CD4-positive, CD25-positive, alpha-beta regulatory T cell (primary cell): ENCODE measurements around the gene CCDC40. TPM values are rescaled to one million over a fixed set of nuclear protein-coding genes. Genes with fewer than 3 reads are reported as not detected.
"Not testable (repeated sequence)": the region's sequence is repeated elsewhere in the genome, so short reads cannot be mapped to it uniquely, and the experiment has no call there.

Experiments used
- ATAC-seq, 2 donors: fragments of 150-1000 bp; cut with Tn5 transposase; one replicate each; pipeline ENCODE4 v1.10.0; 2021; ENCODE audit warnings: low read depth in 2 of 2, moderate number of reproducible peaks in 2 of 2, moderate library complexity in 1 of 2
- DNase-seq, 3 donors: peaks; one replicate each; pipeline versions ENCODE4 v3.0.0 to v3.0.0-alpha.2; 2012 to 2022; ENCODE audit warnings: mixed read lengths in 1 of 3
- H3K27ac ChIP-seq: one replicate; pipeline ENCODE4 v1.7.0; 2013; ENCODE audit warnings: mild to moderate bottlenecking, low read length; ENCODE audit not compliant: insufficient read depth, poor library complexity, severe bottlenecking
- H3K27me3 ChIP-seq: one replicate; pipeline ENCODE4 v1.7.0; 2013; ENCODE audit warnings: low read length; ENCODE audit not compliant: control insufficient read depth, insufficient read depth
- H3K36me3 ChIP-seq: one replicate; pipeline ENCODE4 v1.7.0; 2013; ENCODE audit warnings: mild to moderate bottlenecking, low read length, moderate library complexity; ENCODE audit not compliant: control insufficient read depth, insufficient read depth
- H3K4me1 ChIP-seq: 2 replicates; pipeline ENCODE4 v1.7.0; 2013; ENCODE audit warnings: mild to moderate bottlenecking, low read length; ENCODE audit not compliant: insufficient read depth, control insufficient read depth, poor library complexity, severe bottlenecking
- H3K4me3 ChIP-seq: one replicate; pipeline ENCODE4 v1.7.0; 2013; ENCODE audit warnings: low read depth, mild to moderate bottlenecking, low read length, moderate library complexity
- H3K9me3 ChIP-seq, 2 experiments: 1 replicate in 1 of 2; 2 replicates in 1 of 2; pipeline ENCODE4 v1.7.0; 2013; ENCODE audit warnings: low read length in 2 of 2, mild to moderate bottlenecking in 1 of 2, moderate library complexity in 1 of 2; ENCODE audit not compliant: control insufficient read depth in 2 of 2
- H3K27ac Mint-ChIP-seq, 3 donors: one replicate each; pipeline ENCODE4 v1.8.0; 2020 to 2022; ENCODE audit warnings: mild to moderate bottlenecking in 3 of 3, mixed read lengths in 3 of 3, moderate library complexity in 2 of 3
- H3K27me3 Mint-ChIP-seq: one replicate; pipeline ENCODE4 v1.8.0; 2022; ENCODE audit warnings: mild to moderate bottlenecking, mixed read lengths
- H3K36me3 Mint-ChIP-seq: one replicate; pipeline ENCODE4 v1.8.0; 2020; ENCODE audit warnings: mixed read lengths
- H3K4me1 Mint-ChIP-seq, 4 donors: one replicate each; pipeline ENCODE4 v1.8.0; 2020 to 2022; ENCODE audit warnings: mixed read lengths in 4 of 4, mild to moderate bottlenecking in 1 of 4
- H3K4me3 Mint-ChIP-seq, 4 donors: one replicate each; pipeline ENCODE4 v1.8.0; 2020 to 2022; ENCODE audit warnings: mild to moderate bottlenecking in 4 of 4, mixed read lengths in 4 of 4, moderate library complexity in 3 of 4
- H3K9me3 Mint-ChIP-seq, 7 donors: one replicate each; pipeline ENCODE4 v1.8.0; 2020 to 2022; ENCODE audit warnings: mixed read lengths in 7 of 7, mild to moderate bottlenecking in 3 of 7, moderate library complexity in 2 of 7
- polyA plus RNA-seq, 4 donors: library from polyadenylated mRNA; unstranded; fragments of 300-500 nt; fragmentation: Illumina TruSeq; gene quantifications; one replicate each; pipeline ENCODE4 v1.2.3, GENCODE V29; 2021
- total RNA-seq: library from RNA; stranded (reverse); gene quantifications from one replicate; pipeline ENCODE4 v1.2.3, GENCODE V29; 2022

The CCDC40 gene
- total and polyA plus RNA-seq, 5 donors from 2014 or later, result 0.32 TPM; not detected in 4

DNA sequence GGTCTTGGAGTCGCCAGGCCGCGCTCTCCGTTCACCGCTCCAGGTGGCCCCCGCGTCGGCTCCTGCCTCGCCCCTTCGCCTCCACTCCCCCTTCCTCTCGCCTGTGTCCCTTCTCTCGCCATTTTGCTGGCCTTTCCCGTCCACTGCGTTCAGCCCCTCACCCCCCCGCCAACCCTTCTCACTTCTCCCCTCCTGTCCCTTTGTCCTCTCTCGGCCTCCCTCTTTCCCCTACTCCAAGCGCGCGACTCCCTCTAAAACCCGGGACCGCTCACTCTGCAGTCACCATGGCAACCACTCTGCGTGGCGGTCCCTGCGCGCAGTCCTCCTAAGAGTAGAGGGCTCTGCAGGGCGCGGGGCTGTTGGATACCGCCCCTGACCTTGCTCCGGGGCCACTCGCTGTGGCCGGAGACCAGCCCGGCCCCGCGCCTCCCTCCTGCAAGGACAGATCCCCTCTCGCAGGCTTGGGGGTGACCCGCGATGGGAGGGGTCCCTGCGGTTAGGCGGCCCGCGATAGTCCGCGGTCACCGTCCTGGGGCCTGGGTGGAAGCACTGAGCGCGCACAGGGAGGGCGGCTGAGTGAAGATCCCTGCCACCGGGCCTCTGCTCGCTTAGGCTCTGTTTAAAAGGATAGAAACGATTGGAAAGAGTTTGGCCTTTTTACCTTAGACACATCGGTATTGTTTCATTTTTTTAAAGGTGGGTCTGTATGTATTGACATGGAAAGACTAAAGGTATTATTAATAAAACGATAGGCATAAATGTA lies 454 bp downstream of the CCDC40 start:
- Histone ChIP-seq H3K27ac (no peak overlapping the region), H3K27me3 (peaks cover 17% of the 10 kb centered on the region), H3K4me3 (no peak overlapping the region), H3K9me3 (no peaks in the 10 kb centered on the region), H3K4me1 (peaks cover 20% of the 10 kb centered on the region), H3K36me3 (no peaks in the 10 kb centered on the region)
- H3K4me3 Mint-ChIP-seq, result peak overlapping the region; percentile 64 to 93 (median 84)
- ATAC-seq (no peak), DNase-seq (peak in 2 of 3 donors; percentile 10 to 36)
- H3K36me3 Mint-ChIP-seq, result no peaks in the 10 kb centered on the region
- H3K27me3 Mint-ChIP-seq, result peaks cover 54% of the 10 kb centered on the region
- H3K27ac Mint-ChIP-seq, result no peak overlapping the region
- peaks cover 0 to 2% (median 0%) of the 10 kb centered on the region in 7 donors for H3K9me3 Mint-ChIP-seq
- peaks cover 0 to 12% (median 9%) of the 10 kb centered on the region in 4 donors for H3K4me1 Mint-ChIP-seq

DNA sequence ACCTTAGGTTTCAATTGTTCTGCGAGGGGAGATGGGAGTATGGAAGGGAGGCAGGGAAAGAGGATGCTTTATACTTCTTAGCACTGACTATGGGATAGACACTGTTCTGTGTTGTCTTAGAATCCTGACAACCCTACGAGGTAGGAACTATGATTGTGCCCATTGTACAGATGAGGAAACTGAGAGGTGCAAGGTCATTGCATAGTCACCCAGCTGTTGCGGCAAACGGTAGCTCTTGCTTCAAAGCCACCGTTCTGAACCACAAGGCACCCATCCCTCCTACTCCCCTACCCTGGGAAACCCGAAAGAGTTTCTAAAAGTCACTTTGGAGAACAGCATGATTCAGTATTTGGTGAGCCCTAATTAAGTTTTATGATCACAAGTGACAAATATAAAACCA lies 7.5 kb downstream of the CCDC40 start:
- no peak overlapping the region for H3K27ac Mint-ChIP-seq
- H3K4me3 Mint-ChIP-seq, result no peak overlapping the region
- Histone ChIP-seq H3K36me3 (no peaks in the 10 kb centered on the region), H3K27ac (no peak overlapping the region), H3K27me3 (no peaks in the 10 kb centered on the region), H3K9me3 (no peaks in the 10 kb centered on the region), H3K4me3 (no peak overlapping the region), H3K4me1 (no peaks in the 10 kb centered on the region)
- H3K36me3 Mint-ChIP-seq, result no peaks in the 10 kb centered on the region
- H3K9me3 Mint-ChIP-seq, result no peaks in the 10 kb centered on the region
- peaks cover 5% of the 10 kb centered on the region for H3K27me3 Mint-ChIP-seq
- DNase-seq (no peak), ATAC-seq (no peak)
- H3K4me1 Mint-ChIP-seq, result peaks cover 0 to 2% (median 0%) of the 10 kb centered on the region in 4 donors

DNA sequence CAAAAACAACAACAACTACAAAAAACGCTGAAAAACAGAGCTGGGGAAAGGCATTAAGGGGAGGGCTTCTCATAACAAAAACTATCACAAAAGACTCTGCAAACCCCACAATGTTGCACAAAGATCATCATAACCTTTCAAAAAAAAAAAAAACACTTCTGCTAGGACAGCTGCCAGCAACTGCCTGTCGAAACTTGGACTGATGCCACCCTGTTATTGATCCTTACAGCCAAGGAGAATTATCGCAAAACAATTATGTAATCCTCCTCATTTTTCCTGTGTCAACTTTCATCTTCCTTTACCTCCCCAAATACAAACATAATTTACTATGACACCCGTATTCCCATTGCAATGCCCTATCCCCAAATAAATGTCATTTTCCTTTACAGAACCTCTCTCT lies 9.3 kb downstream of the CCDC40 start:
- no peak overlapping the region for H3K27ac Mint-ChIP-seq
- H3K4me1 ChIP-seq, result no peaks in the 10 kb centered on the region
- no peaks in the 10 kb centered on the region for H3K9me3 ChIP-seq
- H3K36me3 Mint-ChIP-seq, result no peaks in the 10 kb centered on the region
- no peaks in the 10 kb centered on the region for H3K9me3 Mint-ChIP-seq
- no peaks in the 10 kb centered on the region for H3K27me3 Mint-ChIP-seq
- peaks cover 0 to 2% (median 0%) of the 10 kb centered on the region in 4 donors for H3K4me1 Mint-ChIP-seq
- no peak overlapping the region for H3K27ac ChIP-seq
- no peaks in the 10 kb centered on the region for H3K27me3 ChIP-seq
- H3K36me3 ChIP-seq, result no peaks in the 10 kb centered on the region
- ATAC-seq (no peak), DNase-seq (no peak)
- no peak overlapping the region for H3K4me3 Mint-ChIP-seq
- H3K4me3 ChIP-seq, result no peak overlapping the region

DNA sequence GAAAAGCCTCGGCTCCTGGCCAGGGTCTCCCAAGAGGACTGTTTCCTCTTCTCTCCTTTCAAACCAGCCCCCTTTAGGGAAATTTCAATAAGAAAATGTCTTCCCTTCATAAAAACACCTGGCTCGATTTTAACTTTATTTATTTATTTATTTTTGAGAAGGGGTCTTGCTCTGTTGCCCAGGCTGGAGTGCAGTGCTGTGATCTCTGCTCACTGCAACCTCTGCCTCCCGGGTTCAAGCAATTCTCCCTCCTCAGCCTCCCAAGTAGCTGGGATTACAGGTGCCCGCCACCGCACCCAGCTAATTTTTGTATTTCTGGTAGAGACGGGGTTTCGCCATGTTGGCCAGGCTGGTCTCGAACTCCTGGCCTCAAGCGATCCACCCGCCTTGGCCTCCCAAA lies 10.3 kb downstream of the CCDC40 start:
- H3K27me3 ChIP-seq, H3K36me3 ChIP-seq, DNase-seq, H3K36me3 Mint-ChIP-seq, H3K27ac ChIP-seq, H3K27me3 Mint-ChIP-seq, H3K27ac Mint-ChIP-seq, H3K9me3 Mint-ChIP-seq, ATAC-seq, H3K4me1 ChIP-seq, H3K9me3 ChIP-seq, H3K4me3 ChIP-seq, H3K4me3 Mint-ChIP-seq, H3K4me1 Mint-ChIP-seq: not testable (repeated sequence)

DNA sequence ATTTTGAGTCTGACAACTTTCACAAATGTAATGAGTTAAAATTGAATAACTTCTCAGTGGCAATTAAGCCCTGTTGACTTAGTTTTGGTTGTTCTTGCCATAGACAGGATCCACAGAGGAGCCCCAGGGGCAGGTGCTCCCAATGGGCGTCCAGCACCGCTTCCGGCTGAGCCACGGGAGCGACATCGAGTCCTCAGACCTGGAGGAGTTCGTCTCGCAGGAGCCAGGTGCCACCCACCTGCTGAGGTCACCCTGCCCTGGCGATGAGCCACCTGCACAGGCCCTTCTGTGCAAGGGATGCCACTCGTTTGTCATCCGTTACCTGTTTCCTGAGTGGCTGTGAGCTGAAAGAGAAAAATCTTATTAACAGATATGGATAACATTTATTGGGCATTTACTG lies 10.7 kb downstream of the CCDC40 start:
- Histone ChIP-seq H3K4me3 (no peak overlapping the region), H3K4me1 (no peaks in the 10 kb centered on the region), H3K36me3 (no peaks in the 10 kb centered on the region), H3K27ac (no peak overlapping the region), H3K27me3 (no peaks in the 10 kb centered on the region), H3K9me3 (no peaks in the 10 kb centered on the region)
- no peaks in the 10 kb centered on the region for H3K27me3 Mint-ChIP-seq
- no peak for ATAC-seq
- no peaks in the 10 kb centered on the region for H3K9me3 Mint-ChIP-seq
- no peak overlapping the region for H3K27ac Mint-ChIP-seq
- H3K36me3 Mint-ChIP-seq, result no peaks in the 10 kb centered on the region
- peaks cover 0 to 2% (median 0%) of the 10 kb centered on the region in 4 donors for H3K4me1 Mint-ChIP-seq
- no peak for DNase-seq
- no peak overlapping the region for H3K4me3 Mint-ChIP-seq

DNA sequence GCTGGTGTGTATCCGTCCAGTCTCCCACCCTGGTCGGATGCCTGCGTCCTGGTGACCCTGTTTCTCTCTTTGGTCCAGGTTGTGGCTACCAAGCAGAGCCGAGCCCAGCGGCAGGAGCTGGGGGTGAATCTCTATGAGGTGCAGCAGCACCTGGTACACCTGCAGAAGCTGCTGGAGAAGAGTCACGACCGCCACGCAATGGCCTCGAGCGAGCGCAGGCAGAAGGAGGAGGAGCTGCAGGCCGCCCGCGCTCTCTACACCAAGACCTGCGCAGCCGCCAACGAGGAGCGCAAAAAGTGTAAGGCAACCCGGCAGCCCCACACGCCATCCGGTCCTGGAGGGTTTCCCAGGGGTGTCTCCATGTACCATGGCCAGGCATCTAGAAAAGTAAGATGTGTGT lies 13.5 kb downstream of the CCDC40 start:
- Histone ChIP-seq H3K4me3 (no peak overlapping the region), H3K4me1 (no peaks in the 10 kb centered on the region), H3K36me3 (no peaks in the 10 kb centered on the region), H3K27me3 (no peaks in the 10 kb centered on the region), H3K9me3 (no peaks in the 10 kb centered on the region), H3K27ac (no peak overlapping the region)
- DNase-seq, result no peak
- Mint-ChIP-seq H3K4me3 (no peak overlapping the region), H3K9me3 (no peaks in the 10 kb centered on the region), H3K4me1 (peaks cover 0 to 2% (median 0%) of the 10 kb centered on the region in 4 donors), H3K36me3 (no peaks in the 10 kb centered on the region), H3K27me3 (no peaks in the 10 kb centered on the region), H3K27ac (no peak overlapping the region)
- ATAC-seq, result no peak

DNA sequence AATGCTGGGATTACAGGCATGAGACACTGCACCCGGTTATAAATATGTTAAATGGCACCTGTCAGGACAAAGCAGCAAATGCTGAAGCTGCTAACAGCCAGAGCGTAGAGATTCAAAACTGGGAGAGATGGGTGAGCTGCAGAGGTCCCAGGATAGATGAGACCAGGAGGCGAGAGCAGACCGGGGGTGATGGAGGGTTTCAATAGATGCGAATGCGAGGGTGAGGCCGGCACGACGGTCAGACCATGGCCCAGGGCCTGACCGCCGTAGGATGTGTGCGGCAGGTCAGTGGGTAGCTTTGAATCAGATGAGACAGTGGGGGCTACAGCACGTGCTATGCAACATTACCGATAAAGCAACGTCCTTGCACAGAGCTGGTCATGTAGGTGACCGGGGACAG lies 14.3 kb downstream of the CCDC40 start:
- no peak for ATAC-seq

DNA sequence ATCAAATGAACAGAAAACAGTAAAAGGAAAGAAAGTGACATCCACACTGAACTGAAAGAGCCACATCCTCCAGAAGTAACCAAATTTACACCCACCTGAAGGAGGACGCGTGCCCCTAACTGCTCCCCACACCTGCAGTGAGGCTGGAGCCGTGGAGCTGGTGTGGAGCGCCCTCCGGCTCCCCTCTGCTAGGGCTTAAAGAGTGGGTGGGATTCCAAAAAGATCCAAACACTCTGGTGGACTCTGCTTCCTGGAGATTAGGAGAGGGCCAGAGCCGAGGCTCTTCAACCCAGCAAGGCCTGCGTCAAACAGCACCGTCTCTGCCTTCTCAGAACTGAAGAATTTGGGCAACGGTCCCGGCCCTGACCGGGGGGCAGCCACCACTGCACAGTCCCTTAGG lies 15.2 kb downstream of the CCDC40 start:
- Mint-ChIP-seq H3K36me3 (no peaks in the 10 kb centered on the region), H3K27ac (no peak overlapping the region), H3K27me3 (no peaks in the 10 kb centered on the region), H3K4me3 (peak overlapping the region in 1 of 4 donors; percentile 7), H3K9me3 (no peaks in the 10 kb centered on the region), H3K4me1 (peaks cover 0 to 2% (median 0%) of the 10 kb centered on the region in 4 donors)
- no peaks in the 10 kb centered on the region for H3K27me3 ChIP-seq
- ATAC-seq, result no peak
- no peak overlapping the region for H3K4me3 ChIP-seq
- H3K27ac ChIP-seq, result no peak overlapping the region
- H3K9me3 ChIP-seq, result no peaks in the 10 kb centered on the region
- no peaks in the 10 kb centered on the region for H3K4me1 ChIP-seq
- DNase-seq, result no peak
- H3K36me3 ChIP-seq, result no peaks in the 10 kb centered on the region

More for the DNA sequence above, 14.3 kb downstream of the CCDC40 start:
- Histone ChIP-seq H3K27me3 (no peaks in the 10 kb centered on the region), H3K36me3 (no peaks in the 10 kb centered on the region), H3K9me3 (no peaks in the 10 kb centered on the region), H3K4me3 (no peak overlapping the region), H3K4me1 (no peaks in the 10 kb centered on the region), H3K27ac (no peak overlapping the region)
- Mint-ChIP-seq H3K9me3 (no peaks in the 10 kb centered on the region), H3K4me1 (peaks cover 0 to 2% (median 0%) of the 10 kb centered on the region in 4 donors), H3K27me3 (no peaks in the 10 kb centered on the region), H3K27ac (no peak overlapping the region), H3K4me3 (no peak overlapping the region), H3K36me3 (no peaks in the 10 kb centered on the region)
- no peak for DNase-seq
